CD14-positive monocyte (primary cell): ENCODE measurements around the gene FANCC. TPM values are rescaled to one million over a fixed set of nuclear protein-coding genes. Genes with fewer than 3 reads are reported as not detected.

Experiments used
- DNase-seq, 3 donors: peaks; one replicate each; pipeline ENCODE4 v3.0.0-alpha.2; 2011 to 2022
- H2AFZ ChIP-seq: 2 replicates; pipeline ENCODE4 v1.6.0; 2012; ENCODE audit warnings: mild to moderate bottlenecking, low read depth, low read length, inconsistent platforms; ENCODE audit not compliant: insufficient read depth, poor library complexity, severe bottlenecking
- H3K27ac ChIP-seq, 2 donors: 1 replicate in 1 of 2; 2 replicates in 1 of 2; pipeline ENCODE4 v1.5.1; 2012 to 2013; ENCODE audit warnings: low read length in 2 of 2, control low read depth in 1 of 2, inconsistent platforms in 1 of 2, low read depth in 1 of 2, mild to moderate bottlenecking in 1 of 2
- H3K27me3 ChIP-seq, 2 donors: one replicate each; pipeline versions ENCODE4 v1.6.0 to v1.6.1; 2011 to 2013; ENCODE audit warnings: low read length in 2 of 2; ENCODE audit not compliant: control insufficient read depth in 2 of 2, insufficient read depth in 2 of 2
- H3K36me3 ChIP-seq, 2 donors: replicated peaks in 1 of 2; 1 replicate in 1 of 2; 2 replicates in 1 of 2; pipeline versions ENCODE4 v1.5.1 to v1.6.1; 2012 to 2013; ENCODE audit warnings: low read length in 2 of 2, control low read depth in 1 of 2, inconsistent platforms in 1 of 2, mild to moderate bottlenecking in 1 of 2; ENCODE audit not compliant: insufficient read depth in 2 of 2, control insufficient read depth in 1 of 2
- H3K4me1 ChIP-seq, 2 donors: 1 replicate in 1 of 2; 2 replicates in 1 of 2; pipeline versions ENCODE4 v1.5.1 to v1.6.1; 2012 to 2013; ENCODE audit warnings: low read length in 2 of 2, control low read depth in 1 of 2, inconsistent platforms in 1 of 2, mild to moderate bottlenecking in 1 of 2, moderate library complexity in 1 of 2; ENCODE audit not compliant: insufficient read depth in 2 of 2, control insufficient read depth in 1 of 2
- H3K4me2 ChIP-seq: replicated peaks from 2 replicates; pipeline ENCODE3; 2012; ENCODE audit warnings: low read length, moderate library complexity, mild to moderate bottlenecking; ENCODE audit not compliant: poor library complexity, severe bottlenecking; ENCODE audit errors: extremely low read depth
- H3K4me3 ChIP-seq, 3 experiments: fragments of 200-600 bp in 1 of 3; sonication (generic) in 1 of 3; replicated peaks in 1 of 3; 1 replicate in 2 of 3; 2 replicates in 1 of 3; pipeline ENCODE4 v1.5.1; 2011 to 2013; ENCODE audit warnings: low read length in 3 of 3, mild to moderate bottlenecking in 3 of 3, control low read depth in 2 of 3, low read depth in 2 of 3, inconsistent platforms in 1 of 3, moderate library complexity in 1 of 3
- H3K79me2 ChIP-seq: 2 replicates; pipeline ENCODE4 v1.6.0; 2012; ENCODE audit warnings: mild to moderate bottlenecking, control low read depth, inconsistent platforms, low read length, moderate library complexity; ENCODE audit not compliant: insufficient read depth
- H3K9ac ChIP-seq: 2 replicates; pipeline ENCODE4 v1.6.0; 2017; ENCODE audit warnings: low read length, mild to moderate bottlenecking; ENCODE audit not compliant: insufficient read depth, poor library complexity, severe bottlenecking
- H3K9me3 ChIP-seq, 2 donors: replicated peaks in 1 of 2; 1 replicate in 1 of 2; 2 replicates in 1 of 2; pipeline versions ENCODE4 v1.5.1 to v1.6.1; 2012 to 2013; ENCODE audit warnings: low read length in 2 of 2, control low read depth in 1 of 2; ENCODE audit not compliant: control insufficient read depth in 1 of 2, insufficient read depth in 1 of 2
- H4K20me1 ChIP-seq: 2 replicates; pipeline ENCODE4 v1.6.0; 2012; ENCODE audit warnings: mild to moderate bottlenecking, low read length, control low read depth, moderate library complexity; ENCODE audit not compliant: insufficient read depth
- H3K27ac Mint-ChIP-seq, 7 donors: one replicate each; pipeline ENCODE4 v1.8.0; 2020; ENCODE audit warnings: mild to moderate bottlenecking in 7 of 7, mixed read lengths in 7 of 7, moderate library complexity in 6 of 7, inconsistent platforms in 2 of 7
- H3K27me3 Mint-ChIP-seq, 3 donors: one replicate each; pipeline ENCODE4 v1.8.0; 2021 to 2022; ENCODE audit warnings: low read depth in 3 of 3, mild to moderate bottlenecking in 3 of 3, mixed read lengths in 3 of 3, moderate library complexity in 3 of 3, inconsistent platforms in 1 of 3
- H3K36me3 Mint-ChIP-seq, 2 donors: one replicate each; pipeline ENCODE4 v1.8.0; 2020; ENCODE audit warnings: mixed read lengths in 2 of 2, inconsistent platforms in 1 of 2, mild to moderate bottlenecking in 1 of 2
- H3K4me1 Mint-ChIP-seq: one replicate; pipeline ENCODE4 v1.8.0; 2020; ENCODE audit warnings: mild to moderate bottlenecking, mixed read lengths
- H3K4me3 Mint-ChIP-seq, 2 donors: one replicate each; pipeline ENCODE4 v1.8.0; 2020; ENCODE audit warnings: mild to moderate bottlenecking in 2 of 2, mixed read lengths in 2 of 2, moderate library complexity in 1 of 2
- H3K9me3 Mint-ChIP-seq, 7 donors: one replicate each; pipeline ENCODE4 v1.8.0; 2020 to 2022; ENCODE audit warnings: mixed read lengths in 7 of 7, mild to moderate bottlenecking in 6 of 7, moderate library complexity in 6 of 7, inconsistent platforms in 2 of 7
- CTCF ChIP-seq: fragments of 200-600 bp; IDR thresholded peaks from one replicate; pipeline ENCODE4 v1.8.0; 2022; ENCODE audit warnings: antibody characterized with exemption, mild to moderate bottlenecking
- WGBS: methylation state at CpG from one replicate; pipeline ENCODE4 v1.1.5; 2013; ENCODE audit warnings: missing lambda C conversion rate; ENCODE audit not compliant: insufficient coverage; 5-methylcytosine and 5-hydroxymethylcytosine counted together
- intact Hi-C, 2 donors: fragments of 100-400 bp; cut with micrococcal nuclease; formaldehyde crosslinking; loops; one replicate each; pipeline versions ENCODE4 v1.15.0 to v1.15.1; 2023
- polyA plus RNA-seq, 3 donors: library from polyadenylated mRNA; depleted of rRNA in 1 of 3; unstranded in 2 of 3; stranded (reverse) in 1 of 3; fragments of 300-500 nt in 2 of 3; fragments of >200 nt in 1 of 3; fragmentation: Illumina TruSeq in 2 of 3; gene quantifications; 1 replicate in 2 of 3; 2 replicates in 1 of 3; pipeline ENCODE4 v1.2.3, GENCODE V29; 2012 to 2021

Gene FANCC
- polyA plus RNA-seq, 3 donors, result 1.2 to 2.2 (median 1.5) TPM

- 100% methylated on average over 1 of the region's 5 CpGs for WGBS
- H3K4me3 ChIP-seq, result no peak overlapping the region
- Mint-ChIP-seq H3K4me1 (no peaks in the 10 kb centered on the region), H3K36me3 (peaks cover 17 to 21% of the 10 kb centered on the region in 2 donors), H3K27ac (no peak overlapping the region), H3K9me3 (no peaks in the 10 kb centered on the region), H3K27me3 (no peaks in the 10 kb centered on the region), H3K4me3 (no peak overlapping the region)
- H3K27ac ChIP-seq, result no peak overlapping the region
- no peaks in the 10 kb centered on the region for H3K9me3 ChIP-seq
- H3K4me2 ChIP-seq, result no peak overlapping the region
- H3K9ac ChIP-seq, result no peak overlapping the region
- H3K27me3 ChIP-seq, result no peaks in the 10 kb centered on the region
- no peak overlapping the region for H2AFZ ChIP-seq
- H4K20me1 ChIP-seq, result no peaks in the 10 kb centered on the region
- H3K79me2 ChIP-seq, result no peaks in the 10 kb centered on the region
- TF ChIP-seq CTCF, result no peak
- no peak for DNase-seq
- H3K4me1 ChIP-seq, result no peaks in the 10 kb centered on the region
- peaks cover 0 to 9% of the 10 kb centered on the region in 2 donors for H3K36me3 ChIP-seq
- intact Hi-C loops, result no loop called here
Observed at GRCh38 chr9:95108777-95109176, 208.7 kb downstream of the FANCC start.

GRCh38 chr9:95107976-95108375 lies 209.5 kb downstream of the FANCC start:
- intact Hi-C loops, result no loop called here
- H3K9me3 Mint-ChIP-seq, result no peaks in the 10 kb centered on the region
- no peak overlapping the region for H2AFZ ChIP-seq
- H3K4me1 ChIP-seq, result no peaks in the 10 kb centered on the region
- H3K27me3 ChIP-seq, result no peaks in the 10 kb centered on the region
- H3K36me3 ChIP-seq, result peaks cover 0 to 9% of the 10 kb centered on the region in 2 donors
- no peak overlapping the region for H3K27ac ChIP-seq
- H3K4me2 ChIP-seq, result no peak overlapping the region
- TF ChIP-seq CTCF, result no peak
- H3K79me2 ChIP-seq, result no peaks in the 10 kb centered on the region
- H3K27me3 Mint-ChIP-seq, result no peaks in the 10 kb centered on the region
- H3K27ac Mint-ChIP-seq, result no peak overlapping the region
- no peaks in the 10 kb centered on the region for H3K4me1 Mint-ChIP-seq
- H4K20me1 ChIP-seq, result no peaks in the 10 kb centered on the region
- H3K4me3 ChIP-seq, result no peak overlapping the region
- H3K9me3 ChIP-seq, result no peaks in the 10 kb centered on the region
- DNase-seq, result no peak
- no peak overlapping the region for H3K4me3 Mint-ChIP-seq
- H3K9ac ChIP-seq, result no peak overlapping the region
- H3K36me3 Mint-ChIP-seq, result peaks cover 20 to 24% of the 10 kb centered on the region in 2 donors
- WGBS, result 100% methylated on average over 10 of the region's 14 CpGs
